Measurements from ENCODE around the gene USP21. TPM values are rescaled to one million over a fixed set of nuclear protein-coding genes. Genes with fewer than 3 reads are reported as not detected.

USP21 gene
- total RNA-seq, 1 experiment from 2014 or later: 41.9 TPM

GRCh38 chr1:161176468-161177111, 17.3 kb downstream of the USP21 start:
- Histone ChIP-seq H3K4me1 (ENCODE audit: control insufficient read depth, insufficient read depth, low read length) (peaks cover 10% of the 10 kb centered on the region), H3K36me3 (ENCODE audit: control insufficient read depth, insufficient read depth, low read length) (peaks cover 22% of the 10 kb centered on the region), H3K4me3 (ENCODE audit: low read depth in 2 of 2, low read length in 2 of 2) (peak overlapping the region; percentile 82 to 90), H3K9me3 (ENCODE audit: control insufficient read depth, insufficient read depth, low read depth, low read length) (no peaks in the 10 kb centered on the region), H3K27ac (ENCODE audit: low read length) (peak overlapping the region; percentile 93), H3K27me3 (ENCODE audit: control insufficient read depth, insufficient read depth, low read length) (no peaks in the 10 kb centered on the region)
- in situ Hi-C loops (cut with HindIII; ENCODE audit: low pct_unique_long_range_greater_than_20kb, low sequenced_read_pairs) (no loop called here), intact Hi-C loops (cut with micrococcal nuclease; ENCODE audit: unreplicated experiment) (no loop called here)
- CTCF ChIA-PET: interaction anchor here (1.5 kb wide), 1 partner anchor 11 kb away, joined by 3 read pairs; the partner anchor contains the start of gene PPOX
- TF ChIP-seq REST (IDR thresholded peaks at IDR 0.05; ENCODE audit: insufficient read depth in 1 of 2, low read depth in 2 of 2, low read length in 1 of 2) (no peak), SIN3A (IDR thresholded peaks at IDR 0.05; ENCODE audit: borderline replicate concordance, insufficient read depth, low read depth, low read length) (no peak), TCF7L2 (IDR thresholded peaks at IDR 0.05; ENCODE audit: low read depth, low read length) (no peak), POLR2AphosphoS5 (IDR thresholded peaks at IDR 0.05; ENCODE audit: low read depth, low read length) (no peak)
- TF ChIP-seq, protein P1, sequence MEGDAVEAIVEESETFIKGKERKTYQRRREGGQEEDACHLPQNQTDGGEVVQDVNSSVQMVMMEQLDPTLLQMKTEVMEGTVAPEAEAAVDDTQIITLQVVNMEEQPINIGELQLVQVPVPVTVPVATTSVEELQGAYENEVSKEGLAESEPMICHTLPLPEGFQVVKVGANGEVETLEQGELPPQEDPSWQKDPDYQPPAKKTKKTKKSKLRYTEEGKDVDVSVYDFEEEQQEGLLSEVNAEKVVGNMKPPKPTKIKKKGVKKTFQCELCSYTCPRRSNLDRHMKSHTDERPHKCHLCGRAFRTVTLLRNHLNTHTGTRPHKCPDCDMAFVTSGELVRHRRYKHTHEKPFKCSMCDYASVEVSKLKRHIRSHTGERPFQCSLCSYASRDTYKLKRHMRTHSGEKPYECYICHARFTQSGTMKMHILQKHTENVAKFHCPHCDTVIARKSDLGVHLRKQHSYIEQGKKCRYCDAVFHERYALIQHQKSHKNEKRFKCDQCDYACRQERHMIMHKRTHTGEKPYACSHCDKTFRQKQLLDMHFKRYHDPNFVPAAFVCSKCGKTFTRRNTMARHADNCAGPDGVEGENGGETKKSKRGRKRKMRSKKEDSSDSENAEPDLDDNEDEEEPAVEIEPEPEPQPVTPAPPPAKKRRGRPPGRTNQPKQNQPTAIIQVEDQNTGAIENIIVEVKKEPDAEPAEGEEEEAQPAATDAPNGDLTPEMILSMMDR (IDR thresholded peaks at IDR 0.05): no peak
- DNase-seq (ENCODE audit: low read depth, low spot score) (no peak), ATAC-seq (peak; percentile 8)
- POLR2A ChIA-PET: interaction anchor here (0.5 to 2.0 kb wide), 2 partner anchors 22 to 47 kb away, joined by 5 to 8 read pairs; partner anchors contain the start of gene UFC1
- no TSS peak for BruUV-seq (replicated peaks)

DNA sequence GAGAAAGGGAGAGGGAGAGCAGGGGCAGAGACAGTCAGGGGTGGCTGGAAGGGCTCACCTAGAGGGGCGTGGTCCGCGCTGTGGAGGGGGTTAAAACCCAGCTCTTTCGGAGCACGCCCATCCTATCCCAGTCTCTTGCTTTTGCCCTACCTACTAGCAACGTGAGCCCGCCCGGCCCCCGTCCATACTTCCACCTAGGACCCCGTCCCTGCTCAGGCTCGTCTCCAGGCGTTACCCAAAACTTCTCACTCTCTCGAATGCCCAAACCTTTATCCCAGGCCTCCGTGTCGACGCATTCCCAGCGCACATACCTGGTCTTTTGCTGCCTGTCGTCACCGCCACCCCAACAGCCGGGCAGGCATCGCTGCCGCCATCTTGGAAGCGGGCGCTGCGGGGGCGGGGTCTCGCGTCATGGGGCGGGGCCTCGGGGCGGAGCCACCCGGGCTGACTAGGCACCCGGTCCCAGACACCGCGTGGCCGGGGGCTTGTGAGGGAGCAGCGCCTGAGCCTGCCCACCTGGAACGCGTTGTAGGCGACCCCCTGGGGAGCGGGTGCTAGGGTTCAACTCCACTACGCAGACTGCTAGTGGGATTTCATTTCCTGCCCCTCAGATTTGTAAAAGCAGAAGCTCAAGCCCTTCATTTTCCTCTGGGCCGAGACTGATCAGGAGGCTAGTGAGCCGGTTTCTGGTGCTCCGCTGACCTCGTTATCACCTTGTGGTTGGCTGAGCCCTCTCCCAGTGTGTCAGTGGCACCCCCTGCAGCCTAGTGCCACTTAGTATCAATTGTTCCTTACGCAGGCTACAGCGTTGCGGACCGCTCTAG, 18.0 kb downstream of the USP21 start, which contains the start of gene B4GALT3:
Gene B4GALT3, minus strand, starts transcription at position 396 of the 824 bp plus-strand sequence. CDS start 1,447 bp downstream, outside the sequence.
- intact Hi-C loops (cut with micrococcal nuclease; ENCODE audit: unreplicated experiment) (no loop called here), in situ Hi-C loops (cut with HindIII; ENCODE audit: low pct_unique_long_range_greater_than_20kb, low sequenced_read_pairs) (no loop called here)
- Histone ChIP-seq H3K36me3 (ENCODE audit: control insufficient read depth, insufficient read depth, low read length) (peaks cover 21% of the 10 kb centered on the region), H3K4me3 (ENCODE audit: low read depth in 2 of 2, low read length in 2 of 2) (peak within 1 kb of the TSS; percentile 82 to 90), H3K9me3 (ENCODE audit: control insufficient read depth, insufficient read depth, low read depth, low read length) (no peaks in the 10 kb centered on the region), H3K4me1 (ENCODE audit: control insufficient read depth, insufficient read depth, low read length) (peaks cover 10% of the 10 kb centered on the region), H3K27me3 (ENCODE audit: control insufficient read depth, insufficient read depth, low read length) (no peaks in the 10 kb centered on the region), H3K27ac (ENCODE audit: low read length) (peak within 1 kb of the TSS; percentile 93)
- CTCF ChIA-PET: interaction anchor here (1.5 kb wide), 1 partner anchor 11 kb away, joined by 3 read pairs; the partner anchor contains the start of gene PPOX
- TF ChIP-seq TCF7L2 (IDR thresholded peaks at IDR 0.05; ENCODE audit: low read depth, low read length): no peak
- TF ChIP-seq POLR2AphosphoS5 (IDR thresholded peaks at IDR 0.05; ENCODE audit: low read depth, low read length): peak; percentile 94
- peak; percentile 59; the same call in 1 of the 2 replicates for TF ChIP-seq SIN3A (IDR thresholded peaks at IDR 0.05; ENCODE audit: borderline replicate concordance, insufficient read depth, low read depth, low read length)
- ATAC-seq: peak; percentile 98
- no peak for DNase-seq (ENCODE audit: low read depth, low spot score)
- TSS peak; percentile 82 for BruUV-seq (replicated peaks)
- POLR2A ChIA-PET: interaction anchor here (0.5 to 2.0 kb wide), 2 partner anchors 23 to 48 kb away, joined by 5 to 8 read pairs; partner anchors contain the start of gene UFC1

Measured in Panc1 (cell line).